Neural progenitor cell (in vitro differentiated cells): ENCODE results near the gene PREX1. TPM values are rescaled to one million over a fixed set of nuclear protein-coding genes. Genes with fewer than 3 reads are reported as not detected.

Experiments used
- DNase-seq: peaks from one replicate; pipeline ENCODE4 v3.0.0-alpha.2; 2016; ENCODE audit warnings: low spot score
- H2AFZ ChIP-seq: fragments of 200-600 bp; sonication (generic); replicated peaks from 2 replicates; pipeline ENCODE4 v1.6.1; 2016; ENCODE audit warnings: antibody characterized with exemption
- H3F3A ChIP-seq: fragments of 200-600 bp; sonication (generic); 2 replicates; pipeline ENCODE4 v1.6.1; 2016; ENCODE audit warnings: antibody characterized with exemption, low read depth
- H3K27ac ChIP-seq: fragments of 200-600 bp; sonication (generic); 2 replicates; pipeline ENCODE4 v1.5.1; 2016; ENCODE audit warnings: mild to moderate bottlenecking
- H3K27me3 ChIP-seq: fragments of 200-600 bp; sonication (generic); 2 replicates; pipeline ENCODE4 v1.6.1; 2016; ENCODE audit warnings: mild to moderate bottlenecking, moderate library complexity
- H3K36me3 ChIP-seq: fragments of 200-600 bp; sonication (generic); 2 replicates; pipeline ENCODE4 v1.5.1; 2016
- H3K4me1 ChIP-seq: fragments of 200-600 bp; sonication (generic); 2 replicates; pipeline ENCODE4 v1.6.1; 2016; ENCODE audit warnings: mixed run types
- H3K4me2 ChIP-seq: fragments of 200-600 bp; sonication (generic); 2 replicates; pipeline ENCODE4 v1.6.1; 2016
- H3K4me3 ChIP-seq: fragments of 200-600 bp; sonication (generic); 2 replicates; pipeline ENCODE4 v1.5.1; 2016
- H3K79me2 ChIP-seq: fragments of 200-600 bp; sonication (generic); 2 replicates; pipeline ENCODE4 v1.6.1; 2016; ENCODE audit warnings: low read depth
- H3K9ac ChIP-seq: fragments of 200-600 bp; sonication (generic); 2 replicates; pipeline ENCODE4 v1.6.1; 2016
- H3K9me3 ChIP-seq: fragments of 200-600 bp; sonication (generic); 2 replicates; pipeline ENCODE4 v1.5.1; 2016; ENCODE audit warnings: low read depth
- H4K20me1 ChIP-seq: fragments of 200-600 bp; sonication (generic); 2 replicates; pipeline ENCODE4 v1.6.1; 2016; ENCODE audit warnings: low read depth
- H3K27ac Mint-ChIP-seq: 3 replicates; pipeline ENCODE4 v1.8.0; 2021; ENCODE audit warnings: mixed read lengths
- H3K27me3 Mint-ChIP-seq: 2 replicates; pipeline ENCODE4 v1.8.0; 2022; ENCODE audit warnings: low read depth, mild to moderate bottlenecking, inconsistent platforms, moderate library complexity, mixed read lengths; ENCODE audit not compliant: insufficient read depth
- H3K36me3 Mint-ChIP-seq: 3 replicates; pipeline ENCODE4 v1.8.0; 2021; ENCODE audit warnings: mixed read lengths
- H3K4me1 Mint-ChIP-seq: 3 replicates; pipeline ENCODE4 v1.8.0; 2021; ENCODE audit warnings: mixed read lengths
- H3K4me3 Mint-ChIP-seq: 3 replicates; pipeline ENCODE4 v1.8.0; 2021; ENCODE audit warnings: mild to moderate bottlenecking, moderate library complexity, mixed read lengths
- H3K9me3 Mint-ChIP-seq: 3 replicates; pipeline ENCODE4 v1.8.0; 2020; ENCODE audit warnings: mixed read lengths
- CTCF ChIP-seq: fragments of 200-600 bp; sonication (generic); IDR thresholded peaks from 2 replicates; pipeline ENCODE4 v1.5.1; 2017; ENCODE audit warnings: antibody characterized with exemption, mild to moderate bottlenecking
- EZH2 ChIP-seq: fragments of 200-600 bp; sonication (generic); IDR thresholded peaks from 2 replicates; pipeline ENCODE4 v1.6.1; 2017; ENCODE audit warnings: antibody characterized with exemption, mild to moderate bottlenecking, moderate library complexity
- EZH2phosphoT487 ChIP-seq: fragments of 200-600 bp; sonication (generic); IDR thresholded peaks from 2 replicates; pipeline ENCODE4 v1.6.1; 2017; ENCODE audit warnings: antibody characterized with exemption
- total RNA-seq: library from RNA; depleted of rRNA; stranded (reverse); fragments of >200 nt; gene quantifications from 2 replicates; pipeline ENCODE4 v1.2.3, GENCODE V29; 2015; ENCODE audit warnings: low replicate concordance

The PREX1 gene
- total RNA-seq, 1 donor from 2014 or later: 4.5 TPM

DNA sequence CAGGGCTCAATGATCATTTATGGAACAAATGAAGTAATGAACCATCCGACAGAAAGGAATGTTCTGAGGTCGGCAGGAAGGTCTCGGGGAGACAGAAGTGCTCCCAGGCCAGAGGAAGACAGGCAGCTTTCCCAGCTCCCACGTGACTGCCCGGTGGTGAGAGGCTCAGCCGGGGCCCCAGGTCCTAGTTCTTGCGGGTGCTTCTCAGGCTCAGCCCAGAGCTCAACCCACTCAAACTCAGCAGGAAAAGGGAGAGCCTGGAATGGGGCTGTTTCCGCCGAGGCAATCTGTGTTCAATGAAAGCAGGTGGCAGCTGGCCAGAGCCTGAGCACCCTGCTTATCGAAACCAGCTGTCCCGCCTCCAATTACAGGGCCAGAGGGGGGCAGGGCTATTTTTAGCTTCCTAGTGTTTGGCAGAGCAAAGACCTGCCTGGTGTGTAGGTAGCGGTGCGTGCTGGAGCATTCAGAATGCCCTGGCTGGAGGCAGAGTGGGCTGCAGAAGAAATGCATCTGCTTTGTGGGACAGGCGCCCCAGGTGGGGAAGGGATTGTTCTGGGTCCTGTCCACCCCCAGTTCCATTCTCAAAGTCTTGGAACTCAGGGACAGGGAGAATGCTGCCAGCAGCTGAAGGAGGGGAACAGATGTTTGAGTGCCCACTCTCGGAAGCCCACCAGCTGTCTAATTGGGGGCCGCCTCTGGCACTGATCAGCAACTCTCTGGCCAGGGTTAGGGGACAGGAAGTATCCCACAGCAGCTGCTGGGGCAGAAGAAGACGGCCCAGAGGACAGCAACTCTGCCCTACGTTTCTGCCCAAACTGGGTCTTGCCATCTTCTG lies 145.1 kb downstream of the PREX1 start:
- Mint-ChIP-seq H3K4me3 (no peak overlapping the region), H3K4me1 (peaks cover 37% of the 10 kb centered on the region), H3K27ac (no peak overlapping the region), H3K9me3 (no peaks in the 10 kb centered on the region), H3K36me3 (peaks cover 16% of the 10 kb centered on the region), H3K27me3 (peaks cover 4% of the 10 kb centered on the region)
- no peaks in the 10 kb centered on the region for H4K20me1 ChIP-seq
- H3K4me1 ChIP-seq: peaks cover 37% of the 10 kb centered on the region
- no peak overlapping the region for H2AFZ ChIP-seq
- no peak overlapping the region for H3K9ac ChIP-seq
- peak overlapping the region; percentile 61 for H3K4me2 ChIP-seq
- H3K27me3 ChIP-seq: no peaks in the 10 kb centered on the region
- TF ChIP-seq CTCF (no peak), EZH2phosphoT487 (no peak), EZH2 (no peak)
- peak overlapping the region; percentile 83 for H3K27ac ChIP-seq
- DNase-seq: peak; percentile 84
- H3K4me3 ChIP-seq: peak overlapping the region; percentile 8
- H3K79me2 ChIP-seq: no peaks in the 10 kb centered on the region
- H3F3A ChIP-seq: peaks cover 31% of the 10 kb centered on the region
- H3K9me3 ChIP-seq: no peaks in the 10 kb centered on the region
- H3K36me3 ChIP-seq: no peaks in the 10 kb centered on the region

DNA sequence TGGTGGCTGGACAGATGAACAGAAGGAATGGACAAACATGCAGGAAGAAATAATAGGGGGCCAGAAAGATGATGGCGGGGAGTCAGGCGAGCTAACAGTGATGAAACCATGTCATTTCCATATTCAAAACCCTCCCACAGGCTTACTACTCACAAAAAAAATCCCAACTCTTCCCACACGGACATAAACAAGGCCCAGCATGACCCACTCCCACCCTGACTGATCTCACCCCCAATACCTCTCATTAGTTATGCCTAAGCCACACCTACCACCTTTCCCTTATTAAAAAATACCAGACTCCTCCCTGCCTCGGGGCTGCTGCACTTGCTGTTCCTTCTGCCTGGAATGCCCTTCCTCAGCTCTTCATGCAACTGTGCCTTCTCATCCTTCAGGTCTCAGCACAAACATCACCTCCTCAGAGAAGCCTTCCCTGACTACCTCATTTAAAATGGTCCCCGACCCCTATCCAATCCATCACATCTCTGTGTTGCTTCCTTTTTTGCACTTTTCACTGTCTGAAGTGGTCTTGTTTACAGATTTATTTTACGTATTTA lies 145.8 kb downstream of the PREX1 start:
- Histone ChIP-seq H3K4me1 (peaks cover 39% of the 10 kb centered on the region), H2AFZ (no peak overlapping the region), H3K4me2 (peak overlapping the region; percentile 61), H3F3A (peaks cover 31% of the 10 kb centered on the region), H3K27me3 (no peaks in the 10 kb centered on the region), H3K36me3 (no peaks in the 10 kb centered on the region), H3K4me3 (peak overlapping the region; percentile 8), H3K9ac (no peak overlapping the region), H4K20me1 (no peaks in the 10 kb centered on the region), H3K27ac (peak overlapping the region; percentile 83), H3K79me2 (no peaks in the 10 kb centered on the region), H3K9me3 (no peaks in the 10 kb centered on the region)
- H3K27me3 Mint-ChIP-seq: peaks cover 4% of the 10 kb centered on the region
- DNase-seq: no peak
- peaks cover 16% of the 10 kb centered on the region for H3K36me3 Mint-ChIP-seq
- TF ChIP-seq EZH2 (no peak), CTCF (no peak), EZH2phosphoT487 (no peak)
- no peaks in the 10 kb centered on the region for H3K9me3 Mint-ChIP-seq
- no peak overlapping the region for H3K27ac Mint-ChIP-seq
- H3K4me3 Mint-ChIP-seq: no peak overlapping the region
- H3K4me1 Mint-ChIP-seq: peaks cover 29% of the 10 kb centered on the region

DNA sequence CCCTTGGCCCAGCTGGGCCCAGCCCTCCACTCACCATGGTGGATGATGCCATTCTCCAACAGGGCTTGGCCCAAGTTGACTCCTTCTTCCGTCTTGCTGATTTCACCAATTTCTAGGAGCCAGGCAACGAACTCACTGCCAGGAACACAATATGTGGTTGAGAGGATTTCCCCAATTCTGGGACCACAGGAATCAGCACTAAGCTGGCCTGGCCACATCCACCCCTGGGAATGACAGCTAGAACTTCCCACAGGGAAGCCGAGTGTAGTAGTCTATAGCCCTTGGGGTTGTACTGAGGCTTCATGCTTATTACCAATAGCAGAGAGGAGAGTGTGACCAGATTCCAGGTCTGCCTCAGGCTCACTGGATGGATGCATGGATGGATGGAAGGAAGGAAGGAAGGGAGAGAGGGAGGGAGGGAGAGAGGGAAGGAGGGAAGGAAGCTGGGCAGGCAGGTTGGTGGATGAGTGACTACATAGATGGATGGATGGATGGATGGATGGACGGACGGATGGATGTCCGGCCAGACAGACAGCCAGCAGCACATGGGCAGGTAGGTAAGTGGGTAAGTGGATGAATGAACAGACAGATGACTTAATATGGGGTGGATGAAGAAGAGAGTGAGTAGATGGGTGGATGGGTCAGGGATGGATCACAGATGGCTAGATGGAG lies 146.5 kb downstream of the PREX1 start:
- no peak overlapping the region for H3K4me3 ChIP-seq
- no peak overlapping the region for H3K9ac ChIP-seq
- no peaks in the 10 kb centered on the region for H3K27me3 ChIP-seq
- H3K4me3 Mint-ChIP-seq: no peak overlapping the region
- peaks cover 29% of the 10 kb centered on the region for H3F3A ChIP-seq
- H4K20me1 ChIP-seq: no peaks in the 10 kb centered on the region
- no peak for DNase-seq
- H3K4me1 Mint-ChIP-seq: peaks cover 28% of the 10 kb centered on the region
- TF ChIP-seq EZH2: no peak
- no peaks in the 10 kb centered on the region for H3K79me2 ChIP-seq
- peaks cover 16% of the 10 kb centered on the region for H3K36me3 Mint-ChIP-seq
- H3K4me1 ChIP-seq: peaks cover 33% of the 10 kb centered on the region
- H3K9me3 ChIP-seq: no peaks in the 10 kb centered on the region
- H2AFZ ChIP-seq: no peak overlapping the region
- no peak overlapping the region for H3K27ac ChIP-seq
- no peaks in the 10 kb centered on the region for H3K36me3 ChIP-seq
- H3K9me3 Mint-ChIP-seq: no peaks in the 10 kb centered on the region
- no peak overlapping the region for H3K4me2 ChIP-seq
- peaks cover 4% of the 10 kb centered on the region for H3K27me3 Mint-ChIP-seq
- no peak overlapping the region for H3K27ac Mint-ChIP-seq
